HG03520 (cell line): ENCODE results near the gene LYSMD4.

Experiments used
- ATAC-seq: cut with Tn5 transposase; IDR thresholded peaks from one replicate; pipeline ENCODE4 v1.9.1; 2021; ENCODE audit warnings: mild to moderate bottlenecking, moderate library complexity; ENCODE audit not compliant: unreplicated experiment

Gene LYSMD4

DNA sequence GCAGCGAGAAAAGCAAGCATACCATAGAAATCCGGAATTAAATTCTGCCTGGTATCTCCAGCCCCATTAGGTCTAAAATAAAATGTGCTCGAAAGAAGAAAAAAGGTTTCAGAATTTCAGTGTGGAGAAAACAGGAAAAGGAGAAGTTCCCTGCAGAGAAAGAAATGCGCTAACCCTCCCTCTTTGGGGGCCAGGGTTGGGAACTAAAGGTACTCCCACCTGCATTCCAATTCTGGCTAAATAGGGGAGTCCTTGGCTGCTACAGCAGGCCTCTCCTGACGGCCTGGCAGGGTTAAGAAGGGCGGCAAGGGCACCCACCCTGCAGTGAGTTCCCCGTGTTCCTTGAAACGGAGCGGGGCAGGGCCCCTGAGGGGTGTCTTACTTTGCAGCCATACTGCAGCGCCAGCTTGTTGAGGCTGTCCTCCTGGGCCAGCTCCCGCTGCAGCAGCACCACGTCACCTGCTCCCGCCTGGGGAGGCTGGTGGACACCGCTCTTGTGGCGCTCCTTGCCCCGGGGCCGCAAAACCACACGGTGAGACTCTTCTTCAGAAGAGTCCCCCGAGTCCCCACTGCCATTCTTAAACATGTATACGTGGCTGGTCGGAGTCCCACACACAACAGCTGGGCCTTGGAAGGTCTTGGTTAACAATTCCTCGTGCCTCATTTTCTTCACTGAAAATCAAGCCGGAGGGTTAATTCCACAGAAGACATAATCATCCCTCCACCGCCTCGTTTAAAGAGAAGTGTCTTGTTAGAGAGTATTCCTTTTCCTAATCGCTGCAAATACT is 1.7 kb downstream of the LYSMD4 start:
- no peak for ATAC-seq

DNA sequence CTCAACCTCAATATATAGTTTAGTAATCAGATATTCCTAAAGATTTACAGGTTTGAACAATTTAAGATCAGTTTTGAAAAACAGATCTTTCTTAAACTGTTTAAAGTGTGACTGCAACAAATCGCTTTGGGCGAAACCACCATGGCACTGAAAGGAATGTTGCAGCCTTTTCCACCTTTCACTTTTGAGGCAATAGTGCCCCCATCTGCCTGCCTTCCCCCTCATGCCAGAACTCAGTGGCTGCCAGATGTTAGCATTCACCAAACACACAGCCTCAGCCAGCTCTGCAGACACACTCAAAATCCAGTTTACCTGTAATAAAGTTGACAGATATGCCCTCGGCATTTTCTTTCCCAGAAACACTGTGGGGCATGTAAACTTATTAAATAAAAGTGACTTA is 3.3 kb downstream of the LYSMD4 start:
- ATAC-seq: no peak

DNA sequence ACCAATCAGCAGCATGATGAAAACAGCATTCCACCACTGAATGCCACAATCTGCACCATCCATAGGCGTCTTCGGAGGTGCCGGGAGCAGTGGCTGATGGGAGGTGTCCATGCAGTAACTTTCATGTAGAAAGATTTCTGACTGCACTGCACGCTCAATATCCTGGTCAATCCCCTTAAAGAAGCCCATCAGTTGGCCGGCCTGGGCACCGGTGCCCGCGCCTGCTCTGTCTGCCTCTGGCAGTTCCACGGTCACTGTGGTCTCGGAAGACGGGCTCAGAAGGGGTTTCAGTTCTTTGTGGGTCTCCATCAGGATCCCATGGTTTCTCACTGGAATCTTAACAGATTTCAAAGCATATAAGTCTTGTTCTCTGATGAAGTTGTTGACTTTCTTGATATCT is 3.9 kb downstream of the LYSMD4 start:
- no peak for ATAC-seq

GRCh38 chr15:99728916-99729315 is 4.3 kb downstream of the LYSMD4 start:
- no peak for ATAC-seq

DNA sequence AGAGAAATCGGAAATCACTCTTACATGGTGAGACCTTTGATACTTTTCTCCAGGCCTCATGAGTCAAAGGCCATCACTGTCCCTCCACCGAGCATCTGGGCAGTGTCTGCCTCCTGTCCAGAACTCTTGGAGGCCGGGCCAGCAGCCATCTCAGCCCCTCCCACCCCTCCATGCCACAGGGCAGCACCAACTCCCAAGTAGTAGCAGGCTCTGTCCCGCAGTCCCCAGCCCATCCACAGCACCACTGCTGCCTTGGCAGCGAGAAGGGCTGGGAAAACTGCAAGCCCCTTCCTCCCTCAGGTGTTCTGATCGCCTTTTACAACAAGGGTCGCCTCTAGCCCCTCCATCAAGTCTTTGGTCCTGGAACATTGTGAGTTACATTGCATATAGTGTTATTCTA is 5.5 kb downstream of the LYSMD4 start:
- no peak for ATAC-seq

GRCh38 chr15:99727330-99727729 is 5.9 kb downstream of the LYSMD4 start:
- no peak for ATAC-seq

GRCh38 chr15:99726333-99726732 is 6.9 kb downstream of the LYSMD4 start:
- no peak for ATAC-seq

DNA sequence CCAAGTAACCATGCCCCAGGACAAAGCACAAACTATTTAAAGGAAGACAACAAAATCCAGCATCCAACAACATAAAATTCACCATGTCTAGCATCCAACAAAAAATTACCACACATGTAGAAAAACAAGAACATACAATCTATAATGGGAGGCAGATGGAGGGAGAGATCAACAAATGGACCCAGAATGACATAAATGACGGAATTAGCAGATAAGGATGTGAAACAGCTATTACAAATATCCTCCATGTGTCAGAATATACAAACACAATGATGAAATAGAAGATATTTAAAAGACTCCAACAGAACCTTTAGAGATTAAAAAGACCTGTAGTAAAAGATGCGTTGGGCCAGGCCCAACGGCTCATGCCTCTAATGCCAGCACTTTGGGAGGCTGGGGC is 10.8 kb downstream of the LYSMD4 start:
- ATAC-seq: no peak

GRCh38 chr15:99721896-99722295 is 11.3 kb downstream of the LYSMD4 start:
- ATAC-seq: no peak

GRCh38 chr15:99721104-99721778 is 12.0 kb downstream of the LYSMD4 start:
- ATAC-seq: no peak

- no peak for ATAC-seq
These were observed 12.7 kb downstream of the LYSMD4 start for GRCh38 chr15:99720533-99720932.

DNA sequence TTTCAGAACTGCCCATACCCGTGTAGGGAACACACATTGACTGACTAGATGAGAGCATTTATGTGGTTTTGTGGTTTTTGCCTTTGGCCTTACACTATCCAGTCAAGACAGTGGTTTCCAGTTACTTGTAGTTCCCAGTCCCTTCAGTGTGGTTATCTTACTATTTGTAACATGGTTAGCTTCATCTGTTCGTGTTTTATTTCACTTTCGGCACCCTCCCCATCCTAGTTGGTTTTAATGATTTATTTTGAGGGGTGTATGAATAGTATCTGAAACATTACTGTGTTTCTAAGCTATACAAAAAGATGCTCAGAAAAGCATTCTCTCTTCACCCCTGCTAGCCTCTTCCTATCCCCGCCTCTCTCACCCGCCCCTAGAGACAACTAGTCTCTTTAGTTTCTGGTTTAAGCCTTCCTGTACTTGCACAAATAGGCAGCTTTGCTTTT is 14.1 kb downstream of the LYSMD4 start:
- peak; percentile 85 for ATAC-seq

GRCh38 chr15:99718421-99718820 is 14.8 kb downstream of the LYSMD4 start:
- ATAC-seq: no peak

DNA sequence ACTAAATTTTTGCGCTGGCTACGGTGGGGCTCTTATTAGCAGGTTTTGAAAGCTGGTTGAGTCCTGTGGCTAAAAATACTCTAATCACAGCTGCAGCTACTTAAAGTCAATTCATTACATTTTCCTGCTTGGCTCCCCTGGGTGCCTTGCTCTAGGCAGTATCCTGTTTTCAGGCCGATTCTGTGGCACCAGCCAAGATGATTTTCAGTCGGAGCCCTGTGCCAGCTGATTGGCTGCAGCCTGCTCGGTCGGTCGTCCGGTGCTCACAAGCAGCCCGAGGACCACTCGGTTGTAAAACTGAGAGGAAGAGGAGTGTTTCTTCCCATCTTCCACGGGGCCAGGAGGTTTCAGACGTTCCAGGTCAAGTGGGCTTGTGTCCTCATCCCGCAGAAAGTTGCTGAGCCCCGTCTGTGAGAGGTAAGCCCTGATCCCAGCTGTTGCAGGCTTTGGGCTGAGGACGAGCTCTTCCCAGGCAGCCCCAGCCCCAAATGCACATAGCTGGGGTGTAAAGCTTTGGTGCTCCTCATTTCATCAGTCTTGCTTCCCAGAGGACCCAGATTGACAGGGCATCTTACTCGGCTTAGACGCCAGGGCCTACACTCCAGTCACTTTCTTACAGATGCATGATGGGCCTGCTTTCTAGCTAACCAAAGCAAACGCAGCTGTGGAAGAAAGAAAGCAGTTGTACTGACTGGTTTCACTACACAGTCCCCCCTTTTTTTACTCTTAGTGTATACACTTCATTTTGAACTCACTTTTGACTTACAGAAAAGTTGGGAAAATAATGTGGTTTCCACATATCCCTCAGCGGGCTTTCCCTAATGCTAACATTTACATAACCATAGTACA is 15.9 kb downstream of the LYSMD4 start:
- ATAC-seq: no peak

DNA sequence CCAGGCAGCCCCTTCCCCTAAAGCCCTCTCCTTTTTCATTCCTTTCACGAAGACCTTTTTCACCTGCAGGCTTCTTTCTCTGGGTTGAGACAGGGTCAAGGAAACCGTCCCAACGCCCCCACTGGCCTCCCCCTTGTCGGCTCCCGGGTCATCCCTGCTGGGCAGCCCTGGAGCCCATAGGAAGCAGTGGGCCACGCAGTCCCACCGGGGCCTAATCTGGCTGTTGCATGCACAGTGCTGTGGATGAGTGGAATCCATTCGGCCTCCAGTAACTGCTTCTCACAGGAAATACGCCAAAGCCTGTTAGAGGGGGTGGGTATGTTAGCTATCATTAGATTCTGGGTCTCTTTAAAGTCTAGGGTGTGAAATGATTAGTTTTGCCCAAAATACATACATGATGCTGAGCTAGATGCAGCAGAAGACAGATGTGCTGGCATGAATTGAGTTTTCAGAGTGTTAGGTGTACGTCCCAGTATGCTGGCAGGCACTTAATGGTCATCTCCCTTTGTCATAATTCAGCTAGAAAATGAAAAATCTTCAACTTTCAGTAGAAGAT is 16.6 kb downstream of the LYSMD4 start:
- ATAC-seq: no peak

DNA sequence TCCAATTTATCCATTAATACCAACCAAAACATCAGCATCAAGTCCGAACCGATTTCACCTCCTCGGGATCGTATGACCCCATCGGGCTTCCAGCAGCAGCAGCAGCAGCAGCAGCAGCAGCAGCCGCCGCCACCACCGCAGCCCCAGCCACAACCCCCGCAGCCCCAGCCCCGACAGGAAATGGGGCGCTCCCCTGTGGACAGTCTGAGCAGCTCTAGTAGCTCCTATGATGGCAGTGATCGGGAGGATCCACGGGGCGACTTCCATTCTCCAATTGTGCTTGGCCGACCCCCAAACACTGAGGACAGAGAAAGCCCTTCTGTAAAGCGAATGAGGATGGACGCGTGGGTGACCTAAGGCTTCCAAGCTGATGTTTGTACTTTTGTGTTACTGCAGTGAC is 20.8 kb downstream of the LYSMD4 start:
- ATAC-seq: no peak

- ATAC-seq: no peak
These were observed 21.6 kb downstream of the LYSMD4 start for GRCh38 chr15:99711625-99712024.

DNA sequence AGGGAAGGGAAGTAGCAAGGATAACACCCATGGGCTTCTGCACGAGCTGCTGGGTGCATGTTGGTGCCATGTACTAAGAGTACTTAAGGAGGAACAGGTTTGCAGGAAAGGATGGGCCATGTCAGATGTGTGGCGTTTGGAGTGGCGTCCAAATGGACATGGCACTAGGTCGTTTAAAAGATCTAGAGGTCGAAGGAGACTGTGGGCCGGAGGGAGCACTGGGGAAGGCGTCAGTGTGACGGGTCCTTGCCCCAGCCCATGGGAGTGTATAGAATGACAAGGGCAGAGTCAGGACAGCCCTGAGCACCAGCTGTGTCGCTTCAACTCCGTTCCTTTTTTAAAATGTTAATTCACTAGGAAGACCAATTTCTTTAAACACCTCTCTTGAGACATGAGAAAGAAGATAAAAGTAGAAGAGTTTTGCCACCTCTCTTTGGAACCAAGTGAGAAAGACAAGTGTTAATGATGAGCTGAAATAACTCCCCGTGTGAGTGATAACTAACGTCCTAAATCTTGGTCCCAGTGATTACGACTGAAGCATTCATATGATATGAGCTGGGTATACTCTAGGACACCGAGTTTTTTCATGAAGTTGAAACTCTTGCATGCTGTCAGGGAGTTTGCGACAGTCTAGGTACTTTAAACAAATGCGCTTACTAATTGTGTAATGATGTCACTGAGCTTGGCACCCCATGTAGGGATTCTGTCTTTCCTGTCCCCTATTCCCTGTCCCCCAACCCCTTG is 23.8 kb downstream of the LYSMD4 start:
- ATAC-seq: no peak

- ATAC-seq: no peak
These were observed 24.7 kb downstream of the LYSMD4 start for GRCh38 chr15:99708563-99708962.

- ATAC-seq: no peak
These were observed 25.6 kb downstream of the LYSMD4 start for GRCh38 chr15:99707473-99708270.
